Fibroblast of skin of abdomen (primary cell): ENCODE results near the gene HDAC2.
"Not testable (repeated sequence)": the region's sequence is repeated elsewhere in the genome, so short reads cannot be mapped to it uniquely, and the experiment has no call there.

Experiments used
- DNase-seq: peaks from one replicate; pipeline ENCODE4 v3.0.0-alpha.2; 2013

HDAC2 gene

GRCh38 chr6:113971741-113972140 is 793 bp upstream of the HDAC2 start:
- DNase-seq, result no peak

DNA sequence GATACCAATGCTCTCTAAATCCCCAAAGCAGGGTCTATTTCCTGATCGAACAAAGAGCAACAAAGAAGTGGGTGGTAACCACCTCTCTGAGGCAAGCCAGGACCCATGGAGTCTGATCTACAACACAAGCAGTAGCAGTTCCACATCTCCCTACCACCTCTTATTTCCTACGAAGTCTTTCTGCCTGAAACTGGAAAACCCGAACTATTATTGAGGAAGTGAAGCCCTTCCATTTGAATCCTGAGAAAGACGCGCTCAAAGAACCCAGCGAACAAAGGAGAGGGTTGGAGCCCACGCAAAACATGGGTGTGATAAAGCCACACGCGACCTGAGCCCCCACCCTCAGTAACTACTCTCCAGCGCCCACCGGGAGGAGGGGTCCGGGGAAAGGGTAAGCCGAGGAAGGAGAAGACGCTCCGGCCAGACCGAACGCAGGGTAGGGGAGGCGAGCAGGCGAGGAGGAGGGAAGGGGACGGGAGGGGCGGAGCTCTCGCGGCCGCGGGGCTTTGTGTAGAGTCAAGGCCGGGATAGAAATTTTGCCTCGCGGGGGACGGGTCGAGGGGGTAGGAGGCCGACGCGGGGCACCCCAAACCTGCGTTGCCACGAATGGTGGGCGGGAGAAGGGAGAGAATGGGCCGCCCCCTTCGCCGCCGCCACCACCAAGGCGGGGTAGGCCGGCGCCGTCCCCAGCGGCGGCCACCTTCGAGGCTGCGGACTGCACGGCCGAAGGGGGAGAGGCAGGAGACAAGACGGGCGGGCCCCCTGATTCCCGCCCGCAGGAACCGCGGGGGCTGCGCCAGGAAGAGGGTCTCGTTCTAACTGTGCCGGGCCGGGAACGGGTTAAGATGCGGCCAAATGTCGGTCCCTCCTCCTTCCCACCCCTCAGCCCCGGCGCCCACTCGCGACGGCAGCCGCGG is 802 bp downstream of the HDAC2 start:
- peak; percentile 44 for DNase-seq

DNA sequence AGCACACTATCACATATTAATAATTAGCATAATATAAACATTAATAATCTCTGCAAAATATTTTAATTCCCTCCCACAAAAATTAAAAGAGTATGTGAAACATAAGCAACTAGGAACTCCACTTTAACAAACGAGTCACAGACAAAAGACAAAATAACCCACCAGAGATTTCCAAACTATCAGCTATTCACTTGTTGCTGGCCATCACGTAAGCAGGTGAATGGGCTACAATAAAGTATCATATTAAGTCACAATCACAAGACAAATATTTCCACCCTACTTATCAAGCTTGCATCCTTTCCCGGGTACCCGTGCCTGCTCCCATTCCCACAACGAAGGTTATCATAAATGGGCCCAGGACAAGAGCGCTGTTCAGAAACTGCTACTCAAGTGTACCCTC is 2.5 kb downstream of the HDAC2 start:
- no peak for DNase-seq

- DNase-seq, result no peak
Measured at GRCh38 chr6:113967777-113968176, 3.2 kb downstream of the HDAC2 start.

- no peak for DNase-seq
Measured at GRCh38 chr6:113960795-113961194, 10.2 kb downstream of the HDAC2 start.

DNA sequence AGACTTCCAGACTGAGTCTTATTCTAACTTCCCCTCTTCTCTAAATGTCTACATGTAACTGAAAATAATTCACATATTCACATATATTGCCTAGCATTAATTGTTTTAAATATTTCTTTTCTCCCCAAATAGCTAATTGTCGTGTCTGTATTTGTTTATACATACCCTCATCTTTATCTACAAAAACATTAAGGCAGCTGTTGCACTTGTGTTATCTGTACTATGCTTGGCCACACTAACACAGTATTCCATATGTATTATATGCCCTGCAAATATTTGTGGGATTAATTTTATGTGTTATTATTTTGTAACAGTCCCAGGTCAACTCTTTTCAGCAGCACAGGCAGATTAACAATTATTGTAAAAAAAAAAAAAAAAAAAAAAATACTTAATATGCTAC is 11.7 kb downstream of the HDAC2 start:
- DNase-seq, result no peak

- DNase-seq, result no peak
Measured at GRCh38 chr6:113954653-113955052, 16.3 kb downstream of the HDAC2 start.

DNA sequence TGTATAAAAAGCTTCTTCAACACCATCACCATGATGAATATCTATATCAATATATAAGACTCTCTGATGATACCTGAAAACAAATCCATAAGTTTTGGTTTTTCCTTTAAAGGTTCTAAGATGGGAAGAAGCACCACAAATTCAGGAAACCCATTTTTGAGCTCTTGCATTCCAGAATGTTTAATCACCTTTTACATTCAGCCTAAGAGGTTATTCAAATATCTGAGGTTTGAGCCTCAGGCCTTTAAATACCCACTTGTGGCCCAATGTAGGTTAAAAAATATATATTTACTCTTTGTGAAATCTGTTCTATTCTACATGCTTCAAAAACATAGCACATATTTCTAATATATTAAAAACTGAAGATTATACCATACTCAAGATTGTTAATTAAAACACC is 17.6 kb downstream of the HDAC2 start:
- peak; percentile 60 for DNase-seq

GRCh38 chr6:113949499-113949898 is 21.4 kb downstream of the HDAC2 start:
- peak; percentile 10 for DNase-seq

DNA sequence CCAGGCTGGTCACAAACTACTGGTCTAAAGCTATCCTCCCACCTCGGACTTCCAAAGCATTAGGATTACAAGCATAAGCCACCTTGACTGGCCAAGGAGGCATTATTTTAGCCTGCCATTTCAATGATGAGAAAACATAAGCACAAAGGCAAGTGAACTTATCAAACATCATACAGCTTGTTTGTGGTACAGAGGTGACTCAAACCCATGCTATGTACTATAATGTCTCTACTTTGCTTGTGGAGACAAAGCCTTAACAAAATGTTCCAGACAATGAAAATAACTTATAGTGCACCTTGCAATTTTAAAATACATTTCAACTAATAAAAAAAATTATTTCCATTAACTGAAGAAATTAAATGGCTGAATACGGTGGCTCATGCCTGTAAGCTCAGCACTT is 26.2 kb downstream of the HDAC2 start:
- peak; percentile 17 for DNase-seq

- DNase-seq, result no peak
Measured at GRCh38 chr6:113939825-113940224, 31.1 kb downstream of the HDAC2 start.

DNA sequence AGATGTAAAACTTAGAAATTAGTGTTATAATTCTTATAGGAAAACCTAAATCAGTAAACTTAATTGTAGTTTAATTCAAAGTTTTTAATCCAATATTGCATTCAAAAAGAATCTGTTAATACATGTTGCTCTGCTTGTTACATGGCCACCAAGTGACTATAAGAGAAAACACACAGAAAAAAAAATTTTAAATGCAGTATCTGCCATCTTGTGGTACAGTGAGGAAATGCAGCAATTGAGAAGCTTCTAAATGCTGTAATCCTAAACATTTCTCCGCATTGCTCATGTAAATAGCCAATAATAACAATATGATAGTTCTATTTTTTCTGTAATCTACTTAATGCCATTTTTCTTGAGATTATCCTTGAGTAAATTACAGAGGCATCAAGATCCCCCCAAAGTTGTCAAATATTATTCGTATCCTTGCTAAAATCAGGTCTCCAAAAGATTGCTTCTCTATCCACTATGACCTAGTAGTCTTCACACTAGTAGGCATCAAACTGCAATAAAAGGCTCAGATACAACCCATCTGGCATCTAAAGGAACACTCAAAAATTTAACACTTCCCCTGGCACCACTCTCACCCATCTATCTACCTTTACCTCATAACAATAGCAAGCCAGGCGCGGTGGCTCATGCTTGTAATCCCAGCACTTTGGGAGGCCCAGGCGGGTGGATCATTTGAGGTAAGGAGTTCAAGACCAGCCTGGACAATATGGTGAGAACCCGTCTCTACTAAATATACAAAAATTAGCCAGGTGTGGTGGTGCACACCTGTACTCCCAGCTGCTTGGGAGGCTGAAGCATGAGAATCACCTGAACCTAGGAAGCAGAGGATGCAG is 34.6 kb downstream of the HDAC2 start:
- DNase-seq, result peak; percentile 71

DNA sequence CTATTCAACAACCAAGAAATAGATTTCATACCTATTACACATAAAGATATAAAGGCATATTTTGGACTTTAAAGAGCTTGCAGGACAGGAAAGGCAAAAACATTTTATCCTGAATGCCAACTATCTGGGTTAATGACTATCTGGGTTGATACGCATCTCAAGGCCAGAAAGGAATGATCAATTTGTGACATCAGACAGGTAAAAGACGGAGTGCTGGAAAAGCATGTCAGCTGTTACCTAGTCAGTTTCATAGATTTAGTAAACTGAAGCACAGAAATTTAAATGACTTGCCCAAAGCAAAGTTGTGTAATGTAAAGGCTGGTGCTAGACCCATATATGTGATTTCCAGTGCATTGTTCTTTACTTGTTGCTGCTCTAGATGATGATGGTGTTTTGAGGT is 36.8 kb downstream of the HDAC2 start:
- no peak for DNase-seq

DNA sequence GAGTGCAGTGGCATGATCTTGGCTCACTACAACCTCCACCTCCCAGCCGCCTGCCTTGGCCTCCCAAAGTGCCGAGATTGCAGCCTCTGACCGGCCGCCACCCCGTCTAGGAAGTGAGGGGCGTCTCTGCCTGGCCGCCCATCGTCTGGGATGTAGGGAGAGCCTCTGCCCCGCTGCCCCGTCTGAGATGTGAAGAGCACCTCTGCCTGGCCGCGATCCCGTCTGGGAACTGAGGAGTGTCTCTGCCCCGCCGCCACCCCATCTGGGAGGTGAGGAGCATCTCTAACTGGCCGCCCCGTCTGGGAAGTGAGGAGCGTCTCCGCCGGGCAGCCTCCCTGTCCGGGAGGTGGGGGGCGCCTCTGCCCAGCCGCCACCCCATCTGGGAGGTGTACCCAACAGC is 39.0 kb downstream of the HDAC2 start:
- DNase-seq, result not testable (repeated sequence)

DNA sequence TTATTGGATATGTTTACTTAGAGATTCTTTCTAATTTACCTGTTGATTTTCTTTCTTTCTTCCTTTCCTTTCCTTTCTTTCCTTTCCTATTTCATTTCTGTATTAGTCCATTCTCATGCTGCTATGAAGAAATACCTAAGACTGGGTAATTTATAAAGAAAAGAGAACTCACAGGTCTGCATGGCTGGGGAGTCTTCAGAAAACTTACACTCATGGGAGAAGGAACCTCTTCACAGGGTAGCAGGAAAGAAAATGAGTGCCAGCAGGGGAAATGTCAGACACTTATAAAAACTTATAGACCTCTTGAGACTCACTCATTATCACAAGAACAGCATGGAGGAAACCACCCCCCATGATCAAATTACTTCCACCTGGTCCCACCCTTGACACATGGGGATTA is 40.8 kb downstream of the HDAC2 start:
- DNase-seq, result no peak

GRCh38 chr6:113927001-113927400 is 43.9 kb downstream of the HDAC2 start:
- DNase-seq, result peak; percentile 8

DNA sequence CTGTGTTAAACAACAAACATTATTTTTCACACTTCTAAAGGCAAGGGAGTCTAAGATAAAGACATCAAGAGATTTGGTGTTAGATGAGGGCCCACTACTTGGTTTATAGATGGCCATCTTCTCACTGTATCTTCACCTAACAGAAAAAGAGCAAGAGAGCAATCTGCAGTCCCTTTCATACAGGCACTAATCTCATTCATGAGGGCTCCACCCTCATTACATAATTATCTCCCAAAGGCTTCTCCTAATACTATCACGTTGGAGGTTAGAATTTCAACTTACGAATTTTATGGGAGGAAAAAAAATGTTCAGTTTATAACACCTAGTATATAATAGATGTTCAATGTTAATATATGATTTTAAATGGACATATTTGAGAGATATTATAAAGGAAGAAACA is 45.6 kb downstream of the HDAC2 start:
- no peak for DNase-seq

- peak; percentile 42 for DNase-seq
Measured at GRCh38 chr6:113924312-113924723, 46.6 kb downstream of the HDAC2 start.

GRCh38 chr6:113923526-113923925 is 47.4 kb downstream of the HDAC2 start:
- no peak for DNase-seq

DNA sequence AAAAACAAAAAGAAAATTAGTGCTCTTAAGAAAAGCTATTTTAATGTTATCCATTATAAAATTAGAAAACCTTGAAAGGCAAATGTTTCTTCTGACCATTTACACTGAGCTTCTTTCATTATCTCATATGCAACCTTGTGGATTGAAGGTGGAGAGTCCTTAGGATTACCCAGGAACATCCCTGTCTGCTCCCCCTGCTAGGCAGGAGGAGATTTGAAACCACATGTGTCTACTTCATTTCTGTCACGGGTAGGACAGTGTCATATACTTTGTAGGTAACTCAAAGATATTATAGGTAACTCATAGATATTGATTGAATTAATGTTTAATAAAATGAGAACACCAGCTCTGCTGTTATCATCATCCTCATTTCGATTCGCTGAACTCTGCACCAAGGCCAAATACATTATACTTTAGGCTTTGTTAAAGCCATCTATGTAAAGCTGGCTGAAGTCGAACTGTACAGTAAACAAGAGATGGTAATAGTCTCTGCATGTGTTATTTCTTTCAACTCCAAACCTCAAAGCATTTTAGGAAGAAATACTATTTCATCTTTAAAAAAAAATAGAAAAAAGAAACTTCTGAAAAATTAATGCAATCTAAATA is 49.5 kb downstream of the HDAC2 start:
- DNase-seq, result no peak

DNA sequence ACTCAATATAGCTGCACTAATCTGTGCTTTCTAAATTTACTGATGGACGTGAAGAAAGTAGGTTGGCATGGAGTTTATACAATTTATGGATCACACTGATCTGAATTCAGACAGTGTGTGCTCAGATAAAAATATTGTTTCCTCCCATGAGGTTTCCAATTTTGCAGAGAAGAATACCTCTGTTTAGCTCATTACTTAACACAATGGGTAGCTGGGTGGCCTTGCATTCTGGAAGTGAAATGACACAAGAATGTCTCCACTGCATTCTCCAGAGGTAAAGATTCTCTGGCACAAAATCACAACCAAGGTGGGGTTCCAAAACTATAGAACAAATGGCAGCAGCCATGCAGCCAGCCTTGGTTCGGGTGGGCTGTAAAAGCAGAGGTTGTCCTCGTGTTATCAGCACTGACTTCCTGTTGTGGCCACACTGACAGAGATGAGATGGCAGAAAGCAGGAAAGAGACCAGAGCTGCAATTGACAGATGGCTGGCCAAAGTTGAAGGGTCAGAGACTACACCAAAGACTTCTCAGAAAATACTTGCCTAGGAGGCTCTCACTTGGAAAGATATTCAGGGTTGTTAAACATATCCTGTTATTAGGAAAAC is 50.2 kb downstream of the HDAC2 start:
- no peak for DNase-seq

GRCh38 chr6:113910285-113910684 is 60.7 kb downstream of the HDAC2 start:
- not testable (repeated sequence) for DNase-seq
